GM23248 (cell line): Measurements from ENCODE around the gene FAM167B. TPM values are rescaled to one million over a fixed set of nuclear protein-coding genes. Genes with fewer than 3 reads are reported as not detected.
A peak's percentile ranks its signal among the peaks of the same experiment; 100 is the strongest.

Experiments used
- DNase-seq: peaks from one replicate; pipeline ENCODE4 v3.0.0-alpha.2; 2015
- H2AFZ ChIP-seq: fragments of 200-600 bp; sonication (generic); 2 replicates; pipeline ENCODE4 v1.6.1; 2016; ENCODE audit warnings: antibody characterized with exemption
- H3F3A ChIP-seq: fragments of 200-600 bp; sonication (generic); 2 replicates; pipeline ENCODE4 v1.6.1; 2016; ENCODE audit warnings: mild to moderate bottlenecking, antibody characterized with exemption, mixed run types; ENCODE audit not compliant: insufficient read depth
- H3K27ac ChIP-seq: fragments of 200-600 bp; sonication (generic); 2 replicates; pipeline ENCODE4 v1.5.1; 2016; ENCODE audit warnings: mild to moderate bottlenecking
- H3K27me3 ChIP-seq: fragments of 200-600 bp; sonication (generic); replicated peaks from 2 replicates; pipeline ENCODE4 v1.6.1; 2016; ENCODE audit warnings: mild to moderate bottlenecking; ENCODE audit not compliant: insufficient read depth
- H3K36me3 ChIP-seq: fragments of 200-600 bp; sonication (generic); 2 replicates; pipeline ENCODE4 v1.6.1; 2016; ENCODE audit warnings: low read depth, mild to moderate bottlenecking
- H3K4me1 ChIP-seq: fragments of 200-600 bp; sonication (generic); 2 replicates; pipeline ENCODE4 v1.6.1; 2016; ENCODE audit warnings: mild to moderate bottlenecking; ENCODE audit not compliant: insufficient read depth
- H3K4me2 ChIP-seq: fragments of 200-600 bp; sonication (generic); one replicate; pipeline ENCODE4 v1.6.1; 2016; ENCODE audit warnings: mild to moderate bottlenecking; ENCODE audit not compliant: unreplicated experiment
- H3K4me3 ChIP-seq: fragments of 200-600 bp; sonication (generic); 2 replicates; pipeline ENCODE4 v1.5.1; 2016; ENCODE audit warnings: mild to moderate bottlenecking
- H3K79me2 ChIP-seq: fragments of 200-600 bp; sonication (generic); 2 replicates; pipeline ENCODE4 v1.6.1; 2016; ENCODE audit warnings: mild to moderate bottlenecking; ENCODE audit not compliant: insufficient read depth
- H3K9ac ChIP-seq: fragments of 200-600 bp; sonication (generic); 2 replicates; pipeline ENCODE4 v1.6.1; 2016; ENCODE audit warnings: mild to moderate bottlenecking
- H3K9me2 ChIP-seq: fragments of 200-600 bp; sonication (generic); 2 replicates; pipeline ENCODE4 v1.6.1; 2016; ENCODE audit warnings: mixed run types, mild to moderate bottlenecking, moderate library complexity; ENCODE audit not compliant: insufficient read depth
- H3K9me3 ChIP-seq: fragments of 200-600 bp; sonication (generic); one replicate; pipeline ENCODE4 v1.6.1; 2017; ENCODE audit warnings: low read depth
- H4K20me1 ChIP-seq: fragments of 200-600 bp; sonication (generic); 2 replicates; pipeline ENCODE4 v1.6.0; 2016; ENCODE audit not compliant: insufficient read depth
- EZH2 ChIP-seq: fragments of 200-600 bp; sonication (generic); IDR thresholded peaks from 2 replicates; pipeline ENCODE4 v1.6.1; 2018; ENCODE audit warnings: antibody characterized with exemption, mild to moderate bottlenecking; ENCODE audit not compliant: insufficient read depth, poor library complexity, severe bottlenecking
- EZH2phosphoT487 ChIP-seq: fragments of 200-600 bp; sonication (generic); IDR thresholded peaks from 2 replicates; pipeline ENCODE4 v1.6.1; 2018; ENCODE audit warnings: antibody characterized with exemption, moderate library complexity, mild to moderate bottlenecking, low read depth; ENCODE audit not compliant: insufficient read depth
- WGBS, 2 experiments: methylation state at CpG; one replicate each; pipeline ENCODE4 v1.1.6; 2015 to 2017; ENCODE audit warnings: low lambda C conversion rate in 2 of 2, low coverage in 1 of 2; ENCODE audit errors: missing lambda C conversion rate in 2 of 2; 5-methylcytosine and 5-hydroxymethylcytosine counted together
- in situ Hi-C: fragments of 300-500 bp; cut with MboI; formaldehyde crosslinking; loops from 2 replicates; pipeline ENCODE4 v1.15.0; 2020
- polyA plus RNA-seq: library from polyadenylated mRNA; unstranded; fragments of >200 nt; fragmentation: Nextera tagmentation; extraction: Ambion mirVana; gene quantifications from 2 replicates; pipeline ENCODE4 v1.2.1, GENCODE V29; 2016
- total RNA-seq: library from RNA; depleted of rRNA; stranded (reverse); fragments of >200 nt; shearing (Covaris generic); gene quantifications from 2 replicates; pipeline ENCODE4 v1.2.3, GENCODE V29; 2014

Gene FAM167B
- total and polyA plus RNA-seq, 2 experiments from 2014 or later = 3.0 to 5.0 TPM

DNA sequence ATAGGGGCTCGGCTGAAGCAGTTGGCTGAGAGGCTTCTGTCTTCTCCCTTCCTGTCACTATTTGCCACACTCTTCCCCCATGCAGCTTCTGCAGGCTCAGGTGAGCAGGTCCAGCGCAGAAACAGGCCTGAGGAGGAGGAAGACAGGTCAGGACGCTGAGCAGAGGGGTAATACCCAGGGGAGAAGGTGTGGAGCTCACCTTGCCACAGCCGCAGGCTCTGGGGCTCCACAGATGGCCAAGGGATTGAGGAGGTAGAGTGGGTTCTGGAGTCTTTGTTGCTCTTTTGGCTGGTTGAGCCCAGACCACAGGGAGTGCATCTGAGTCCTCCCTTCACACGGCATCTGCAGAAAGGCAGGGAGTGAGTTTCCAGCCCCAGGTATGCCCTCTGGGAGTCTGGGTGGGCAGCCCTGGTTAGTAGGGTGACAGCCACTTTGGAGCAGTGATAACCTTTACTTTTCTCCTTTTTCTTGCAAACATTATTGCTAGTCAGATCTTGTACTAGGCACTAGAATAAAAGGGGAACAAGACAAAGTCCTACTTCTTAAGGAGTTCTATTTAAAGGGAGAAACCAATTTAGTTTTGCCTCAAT is 15.1 kb upstream of the FAM167B start:
- in situ Hi-C loops = no loop called here

DNA sequence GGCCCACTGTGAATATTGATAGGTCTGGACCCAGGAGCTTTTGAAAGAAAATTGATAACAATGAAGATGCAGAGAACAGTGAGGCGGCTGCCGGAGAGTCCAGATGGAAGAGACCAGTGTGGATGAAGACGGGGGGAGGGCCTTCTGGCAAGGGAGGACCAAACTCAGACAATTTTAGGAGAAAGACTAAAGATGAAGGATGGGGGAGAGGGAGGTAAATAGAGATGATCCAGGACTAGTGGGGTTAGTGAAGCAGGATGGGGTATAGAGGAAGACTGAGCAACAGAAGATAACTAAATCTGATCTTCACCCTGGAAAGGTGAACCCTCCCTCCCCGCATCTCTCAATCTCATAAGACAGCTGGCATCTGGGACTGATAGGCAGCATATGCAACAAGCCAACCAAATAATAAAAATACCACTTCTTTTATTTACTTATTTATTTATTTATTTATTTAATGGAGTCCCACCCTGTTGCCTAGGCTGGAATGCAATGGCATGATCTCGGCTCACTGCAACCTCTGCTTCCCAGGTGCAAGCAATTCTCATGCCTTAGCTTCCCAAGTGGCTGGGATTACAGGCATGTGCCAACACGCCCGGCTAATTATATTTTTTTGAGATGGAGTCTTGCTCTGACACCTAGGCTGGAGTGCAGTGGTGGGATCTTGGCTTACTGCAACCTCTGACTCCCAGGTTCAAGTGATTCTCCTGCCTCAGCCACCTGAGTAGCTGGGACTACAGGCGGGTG is 14.3 kb upstream of the FAM167B start:
- TF ChIP-seq EZH2phosphoT487 (no peak), EZH2 (no peak)

More for the DNA sequence above, 15.1 kb upstream of the FAM167B start:
- H3K9me3 ChIP-seq = no peaks in the 10 kb centered on the region
- H3K4me1 ChIP-seq = peaks cover 14% of the 10 kb centered on the region
- H3K9ac ChIP-seq = no peak overlapping the region
- no peak overlapping the region for H3K4me2 ChIP-seq
- DNase-seq = no peak
- H3K79me2 ChIP-seq = 0 out of 2 replicates have a peak, but pooled peaks cover 7% of the 10 kb centered on the region
- H3K36me3 ChIP-seq = peaks cover 40% of the 10 kb centered on the region
- 82 to 83% methylated on average over 5 of the region's 5 CpGs for WGBS, 2 experiments
- H3K27me3 ChIP-seq = no peaks in the 10 kb centered on the region
- H2AFZ ChIP-seq = no peak overlapping the region
- H3K9me2 ChIP-seq = no peaks in the 10 kb centered on the region
- no peak overlapping the region for H3K4me3 ChIP-seq
- no peaks in the 10 kb centered on the region for H4K20me1 ChIP-seq
- no peak overlapping the region for H3K27ac ChIP-seq
- TF ChIP-seq EZH2 = no peak
- peaks cover 33% of the 10 kb centered on the region for H3F3A ChIP-seq

DNA sequence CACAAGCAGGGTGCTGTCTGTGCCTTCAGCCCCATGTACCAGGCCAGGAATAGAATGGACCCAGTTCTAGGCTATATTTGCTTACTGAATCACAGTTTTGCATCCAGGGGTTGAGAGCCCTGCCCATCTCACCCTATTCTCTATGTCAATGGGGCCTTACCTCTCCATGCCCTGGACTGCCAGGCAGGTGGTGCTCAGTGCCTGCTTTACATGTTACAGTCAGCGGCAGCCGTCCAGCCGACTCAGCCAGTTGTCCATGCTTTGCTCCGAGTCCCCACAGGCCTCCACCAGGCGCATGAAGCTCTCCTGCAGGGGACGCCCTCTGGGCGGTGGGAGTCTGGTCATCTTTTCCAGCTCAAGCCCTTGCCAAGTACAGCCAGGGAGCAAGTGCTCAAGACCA is 12.2 kb upstream of the FAM167B start:
- WGBS, 2 experiments = 92 to 98% methylated on average over 7 of the region's 7 CpGs
- Histone ChIP-seq H3K27me3 (no peaks in the 10 kb centered on the region), H3K9me2 (no peaks in the 10 kb centered on the region), H3K9me3 (no peaks in the 10 kb centered on the region), H4K20me1 (no peaks in the 10 kb centered on the region), H3K4me3 (no peak overlapping the region), H3K4me2 (no peak overlapping the region), H3K9ac (0 out of 2 replicates have a peak overlapping the region, but pooled peaks have one; percentile 65), H3K4me1 (peaks cover 16% of the 10 kb centered on the region), H3K79me2 (no peaks in the 10 kb centered on the region), H2AFZ (no peak overlapping the region), H3K36me3 (peaks cover 16% of the 10 kb centered on the region), H3F3A (peaks cover 34% of the 10 kb centered on the region), H3K27ac (peak overlapping the region; percentile 91)
- DNase-seq = no peak
- in situ Hi-C loops = no loop called here
- no peak for TF ChIP-seq EZH2phosphoT487
- no peak for TF ChIP-seq EZH2

More for the DNA sequence above, 14.3 kb upstream of the FAM167B start:
- H3K4me3 ChIP-seq = no peak overlapping the region
- H3K27me3 ChIP-seq = no peaks in the 10 kb centered on the region
- no peak overlapping the region for H3K9ac ChIP-seq
- no peak overlapping the region for H3K27ac ChIP-seq
- H4K20me1 ChIP-seq = no peaks in the 10 kb centered on the region
- no peaks in the 10 kb centered on the region for H3K9me2 ChIP-seq
- no peak for DNase-seq
- H3K36me3 ChIP-seq = peaks cover 34% of the 10 kb centered on the region
- H3K4me1 ChIP-seq = peaks cover 16% of the 10 kb centered on the region
- 0 out of 2 replicates have a peak, but pooled peaks cover 2% of the 10 kb centered on the region for H3K79me2 ChIP-seq
- WGBS, 2 experiments = 88 to 91% methylated on average over 8 of the region's 8 CpGs
- H2AFZ ChIP-seq = no peak overlapping the region
- in situ Hi-C loops = no loop called here
- no peak overlapping the region for H3K4me2 ChIP-seq
- H3F3A ChIP-seq = peaks cover 35% of the 10 kb centered on the region
- no peaks in the 10 kb centered on the region for H3K9me3 ChIP-seq

DNA sequence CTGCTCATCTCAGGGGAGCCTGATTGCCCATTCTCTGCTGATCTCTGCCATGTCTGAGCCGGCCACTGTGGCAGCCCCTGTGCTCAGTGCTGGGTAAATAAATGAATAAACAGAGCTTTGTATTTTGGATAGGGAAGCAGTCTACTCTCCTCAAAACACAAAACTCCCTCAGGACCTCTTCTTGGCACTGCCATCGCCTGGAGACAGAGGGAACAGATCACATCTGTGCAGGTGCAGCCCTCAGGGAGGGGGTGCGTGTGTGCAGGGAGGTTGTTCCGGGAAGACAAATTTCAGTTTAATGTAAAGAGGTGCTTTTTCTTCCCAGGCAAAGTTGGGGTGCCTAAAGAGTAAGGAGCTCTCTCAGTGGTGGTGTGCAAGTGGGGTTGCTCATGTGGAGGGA is 7.7 kb upstream of the FAM167B start:
- Histone ChIP-seq H3K4me3 (no peak overlapping the region), H3F3A (peaks cover 38% of the 10 kb centered on the region), H3K9me2 (no peaks in the 10 kb centered on the region), H2AFZ (no peak overlapping the region), H3K79me2 (no peaks in the 10 kb centered on the region), H3K9me3 (no peaks in the 10 kb centered on the region), H3K27ac (no peak overlapping the region), H3K27me3 (no peaks in the 10 kb centered on the region), H3K9ac (no peak overlapping the region), H3K4me1 (peaks cover 20% of the 10 kb centered on the region), H4K20me1 (no peaks in the 10 kb centered on the region), H3K4me2 (no peak overlapping the region), H3K36me3 (no peaks in the 10 kb centered on the region)
- DNase-seq = no peak
- in situ Hi-C loops = no loop called here
- WGBS, 2 experiments = 89 to 94% methylated on average over 4 of the region's 4 CpGs
- TF ChIP-seq EZH2phosphoT487 (no peak), EZH2 (no peak)
